ENCODE results near the gene KIF6. TPM values are rescaled to one million over a fixed set of nuclear protein-coding genes. Genes with fewer than 3 reads are reported as not detected.

KIF6 gene
- polyA plus RNA-seq, 3 donors, result not detected

GRCh38 chr6:39416728-39417127 is 308.5 kb downstream of the KIF6 start:
- H2AFZ ChIP-seq (ENCODE audit: insufficient read depth, low read depth, low read length, poor library complexity, severe bottlenecking), result no peak overlapping the region
- no peaks in the 10 kb centered on the region for H3K9me3 Mint-ChIP-seq
- no peaks in the 10 kb centered on the region for H4K20me1 ChIP-seq (ENCODE audit: insufficient read depth, low read length)
- intact Hi-C loops (cut with micrococcal nuclease), result no loop called here
- no peak overlapping the region for H3K9ac ChIP-seq (ENCODE audit: insufficient read depth, low read length, poor library complexity, severe bottlenecking)
- no peaks in the 10 kb centered on the region for H3K79me2 ChIP-seq (ENCODE audit: insufficient read depth, low read length)
- H3K4me3 ChIP-seq (replicated peaks in 1 of 3; ENCODE audit: low read depth in 2 of 3, low read length in 3 of 3), result no peak overlapping the region
- no peaks in the 10 kb centered on the region for H3K27me3 ChIP-seq (ENCODE audit: control insufficient read depth in 2 of 2, insufficient read depth in 2 of 2, low read length in 2 of 2)
- no peak overlapping the region for H3K27ac Mint-ChIP-seq
- H3K36me3 ChIP-seq (replicated peaks in 1 of 2; ENCODE audit: control insufficient read depth in 1 of 2, insufficient read depth in 2 of 2, low read length in 2 of 2), result no peaks in the 10 kb centered on the region
- no peaks in the 10 kb centered on the region for H3K4me1 ChIP-seq (ENCODE audit: control insufficient read depth in 1 of 2, insufficient read depth in 2 of 2, low read length in 2 of 2)
- no peak overlapping the region for H3K4me2 ChIP-seq (replicated peaks; ENCODE audit: extremely low read depth, low read length, poor library complexity, severe bottlenecking)
- H3K36me3 Mint-ChIP-seq, result no peaks in the 10 kb centered on the region
- H3K27me3 Mint-ChIP-seq (ENCODE audit: low read depth in 3 of 3), result peaks cover 0 to 8% (median 1%) of the 10 kb centered on the region in 3 donors
- H3K27ac ChIP-seq (ENCODE audit: low read depth in 1 of 2, low read length in 2 of 2), result no peak overlapping the region
- H3K4me3 Mint-ChIP-seq, result no peak overlapping the region
- no peaks in the 10 kb centered on the region for H3K4me1 Mint-ChIP-seq
- no peak for DNase-seq
- no peaks in the 10 kb centered on the region for H3K9me3 ChIP-seq (replicated peaks in 1 of 2; ENCODE audit: control insufficient read depth in 1 of 2, insufficient read depth in 1 of 2, low read length in 2 of 2)
- TF ChIP-seq, protein P1, sequence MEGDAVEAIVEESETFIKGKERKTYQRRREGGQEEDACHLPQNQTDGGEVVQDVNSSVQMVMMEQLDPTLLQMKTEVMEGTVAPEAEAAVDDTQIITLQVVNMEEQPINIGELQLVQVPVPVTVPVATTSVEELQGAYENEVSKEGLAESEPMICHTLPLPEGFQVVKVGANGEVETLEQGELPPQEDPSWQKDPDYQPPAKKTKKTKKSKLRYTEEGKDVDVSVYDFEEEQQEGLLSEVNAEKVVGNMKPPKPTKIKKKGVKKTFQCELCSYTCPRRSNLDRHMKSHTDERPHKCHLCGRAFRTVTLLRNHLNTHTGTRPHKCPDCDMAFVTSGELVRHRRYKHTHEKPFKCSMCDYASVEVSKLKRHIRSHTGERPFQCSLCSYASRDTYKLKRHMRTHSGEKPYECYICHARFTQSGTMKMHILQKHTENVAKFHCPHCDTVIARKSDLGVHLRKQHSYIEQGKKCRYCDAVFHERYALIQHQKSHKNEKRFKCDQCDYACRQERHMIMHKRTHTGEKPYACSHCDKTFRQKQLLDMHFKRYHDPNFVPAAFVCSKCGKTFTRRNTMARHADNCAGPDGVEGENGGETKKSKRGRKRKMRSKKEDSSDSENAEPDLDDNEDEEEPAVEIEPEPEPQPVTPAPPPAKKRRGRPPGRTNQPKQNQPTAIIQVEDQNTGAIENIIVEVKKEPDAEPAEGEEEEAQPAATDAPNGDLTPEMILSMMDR (IDR thresholded peaks at IDR 0.05), result no peak
- 96% methylated on average over 4 of the region's 4 CpGs for WGBS (ENCODE audit: insufficient coverage)

DNA sequence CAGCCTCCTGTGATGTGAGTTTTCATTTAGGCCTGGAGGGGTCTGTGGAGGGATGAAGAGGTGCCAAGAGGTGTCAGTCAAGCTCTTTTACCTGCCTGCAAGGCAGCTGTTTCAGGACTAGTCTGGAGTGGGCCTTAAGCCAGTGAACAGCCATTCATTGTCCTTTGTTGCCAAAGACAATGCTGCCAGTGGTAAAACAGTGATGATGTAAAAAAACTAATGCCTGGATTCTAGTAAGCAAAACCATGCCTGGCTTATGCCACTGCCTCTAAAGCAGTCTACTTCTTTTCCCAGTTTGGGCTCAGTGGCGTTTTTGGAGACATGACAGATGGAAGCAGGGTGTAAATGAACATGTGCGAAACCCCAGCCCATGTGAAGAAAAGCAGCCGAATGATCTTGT is 309.2 kb downstream of the KIF6 start:
- Histone ChIP-seq H3K27ac (ENCODE audit: low read depth in 1 of 2, low read length in 2 of 2) (no peak overlapping the region), H3K79me2 (ENCODE audit: insufficient read depth, low read length) (no peaks in the 10 kb centered on the region), H3K4me1 (ENCODE audit: control insufficient read depth in 1 of 2, insufficient read depth in 2 of 2, low read length in 2 of 2) (no peaks in the 10 kb centered on the region), H3K27me3 (ENCODE audit: control insufficient read depth in 2 of 2, insufficient read depth in 2 of 2, low read length in 2 of 2) (no peaks in the 10 kb centered on the region), H3K4me2 (replicated peaks; ENCODE audit: extremely low read depth, low read length, poor library complexity, severe bottlenecking) (no peak overlapping the region), H3K9me3 (replicated peaks in 1 of 2; ENCODE audit: control insufficient read depth in 1 of 2, insufficient read depth in 1 of 2, low read length in 2 of 2) (no peaks in the 10 kb centered on the region), H2AFZ (ENCODE audit: insufficient read depth, low read depth, low read length, poor library complexity, severe bottlenecking) (no peak overlapping the region), H3K4me3 (replicated peaks in 1 of 3; ENCODE audit: low read depth in 2 of 3, low read length in 3 of 3) (no peak overlapping the region), H3K36me3 (replicated peaks in 1 of 2; ENCODE audit: control insufficient read depth in 1 of 2, insufficient read depth in 2 of 2, low read length in 2 of 2) (no peaks in the 10 kb centered on the region), H4K20me1 (ENCODE audit: insufficient read depth, low read length) (no peaks in the 10 kb centered on the region), H3K9ac (ENCODE audit: insufficient read depth, low read length, poor library complexity, severe bottlenecking) (no peak overlapping the region)
- Mint-ChIP-seq H3K36me3 (no peaks in the 10 kb centered on the region), H3K27me3 (ENCODE audit: low read depth in 3 of 3) (peaks cover 0 to 7% (median 1%) of the 10 kb centered on the region in 3 donors), H3K9me3 (no peaks in the 10 kb centered on the region), H3K4me3 (no peak overlapping the region), H3K27ac (no peak overlapping the region), H3K4me1 (no peaks in the 10 kb centered on the region)
- WGBS (ENCODE audit: insufficient coverage), result no CpG with 5 or more reads among the region's 3 CpGs
- intact Hi-C loops (cut with micrococcal nuclease), result no loop called here
- TF ChIP-seq, protein P1 (IDR thresholded peaks at IDR 0.05), result no peak
- DNase-seq, result no peak

All from CD14-positive monocyte (primary cell).